Lung (tissue), 12 donors: Measurements from ENCODE around the gene SSC5D. TPM values are rescaled to one million over a fixed set of nuclear protein-coding genes. Genes with fewer than 3 reads are reported as not detected.

Experiments
- ATAC-seq: fragments of 200-7000 bp; cut with Tn5 transposase; one replicate; pipeline ENCODE4 v1.9.1; 2020; ENCODE audit warnings: moderate number of reproducible peaks; ENCODE audit not compliant: insufficient read depth, low FRiP score
- DNase-seq, 3 donors: peaks; one replicate each; pipeline ENCODE4 v3.0.0-alpha.2; 2013 to 2017
- H3K27ac ChIP-seq, 2 donors: one replicate each; pipeline ENCODE4 v1.5.1; 2013; ENCODE audit warnings: mild to moderate bottlenecking in 2 of 2, moderate library complexity in 2 of 2, control low read depth in 1 of 2, inconsistent platforms in 1 of 2, low read depth in 1 of 2, low read length in 1 of 2
- H3K27me3 ChIP-seq, 3 donors: one replicate each; pipeline ENCODE4 v1.5.1; 2013; ENCODE audit warnings: low read length in 2 of 3; ENCODE audit not compliant: control insufficient read depth in 3 of 3, insufficient read depth in 3 of 3
- H3K36me3 ChIP-seq, 4 donors: one replicate each; pipeline ENCODE4 v1.5.1; 2013; ENCODE audit warnings: low read length in 4 of 4, mild to moderate bottlenecking in 1 of 4, moderate library complexity in 1 of 4; ENCODE audit not compliant: control insufficient read depth in 4 of 4, insufficient read depth in 4 of 4
- H3K4me1 ChIP-seq, 5 donors: one replicate each; pipeline ENCODE4 v1.5.1; 2013; ENCODE audit warnings: low read length in 5 of 5, mild to moderate bottlenecking in 2 of 5, moderate library complexity in 1 of 5; ENCODE audit not compliant: control insufficient read depth in 5 of 5, insufficient read depth in 5 of 5
- H3K4me3 ChIP-seq: one replicate; pipeline ENCODE4 v1.5.1; 2013; ENCODE audit warnings: mild to moderate bottlenecking, control low read depth, moderate library complexity
- H3K9ac ChIP-seq, 2 donors: one replicate each; pipeline ENCODE4 v1.5.1; 2013; ENCODE audit warnings: low read length in 2 of 2, control low read depth in 1 of 2; ENCODE audit not compliant: insufficient read depth in 1 of 2
- H3K9me3 ChIP-seq, 4 donors: one replicate each; pipeline ENCODE4 v1.5.1; 2013; ENCODE audit warnings: low read length in 3 of 4, mild to moderate bottlenecking in 1 of 4, moderate library complexity in 1 of 4; ENCODE audit not compliant: control insufficient read depth in 4 of 4, insufficient read depth in 3 of 4
- WGBS, 2 donors: extraction: QIAGEN DNeasy Blood & Tissue Kit; methylation state at CpG; one replicate each; pipeline ENCODE4 v1.1.7; 2013; 5-methylcytosine and 5-hydroxymethylcytosine counted together
- polyA plus RNA-seq, 2 donors: library from polyadenylated mRNA; stranded (reverse); fragments of 200-250 nt; gene quantifications; one replicate each; pipeline ENCODE4 v1.2.1, GENCODE V29; 2013
- total RNA-seq, 2 donors: library from RNA; depleted of rRNA in 1 of 2; stranded (reverse); fragments of >200 nt in 1 of 2; gene quantifications; one replicate each; pipeline ENCODE4 v1.2.1, GENCODE V29; 2014 to 2021
- TF ChIP-seq, protein P1 (sequence below): IDR thresholded peaks from 2 replicates; pipeline ENCODE4 v1.5.1; 2012; ENCODE audit warnings: mild to moderate bottlenecking; ENCODE audit errors: control extremely low read depth, extremely low read depth
- donor health status: control.
- donor health status: control.
- donor health status: Bipolar disorder and iron deficiency.
- donor health status: healthy.
- donor health status: DM: yes; HTN: yes; CAD: no.

SSC5D gene
- total and polyA plus RNA-seq, 4 donors: 0.66 to 8.4 (median 4.4) TPM

DNA sequence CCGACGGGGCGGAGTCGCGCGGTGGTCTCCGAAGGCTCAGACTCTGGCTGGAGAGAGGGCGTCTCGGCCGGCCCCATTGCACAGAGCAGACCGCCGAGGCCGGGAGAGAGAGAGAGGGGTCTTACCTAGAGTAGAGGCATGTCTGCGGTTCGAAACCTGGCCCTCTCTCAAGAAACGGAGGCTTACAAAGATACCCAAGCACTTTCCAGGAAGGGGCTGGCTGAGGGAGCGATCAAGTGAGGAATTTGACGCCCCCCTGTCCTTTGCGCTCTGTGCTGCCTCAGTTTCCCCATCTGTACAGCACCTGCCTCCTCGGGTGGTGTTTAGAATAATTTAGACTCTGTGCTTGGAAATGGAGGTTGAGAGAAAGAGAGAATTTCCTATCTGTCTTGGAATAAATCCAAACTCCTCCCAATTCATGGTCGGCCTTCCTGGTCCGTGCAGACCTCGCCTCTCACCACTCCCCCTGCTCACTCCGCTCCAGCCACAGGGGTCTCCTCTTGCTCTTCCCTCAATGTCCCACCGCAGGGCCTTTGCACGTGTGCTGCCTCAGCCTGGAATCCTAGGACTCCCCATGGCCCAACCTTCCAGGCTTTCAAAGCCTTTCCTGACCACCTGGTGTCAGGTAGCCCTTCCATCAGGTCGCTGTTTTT, 26.1 kb upstream of the SSC5D start:
- peaks cover 0 to 30% (median 2%) of the 10 kb centered on the region in 5 donors for H3K4me1 ChIP-seq
- H3K27ac ChIP-seq: peak overlapping the region; percentile 68 to 86
- no peaks in the 10 kb centered on the region for H3K27me3 ChIP-seq
- peak overlapping the region; percentile 55 for H3K4me3 ChIP-seq
- no peaks in the 10 kb centered on the region for H3K36me3 ChIP-seq
- TF ChIP-seq, protein P1, sequence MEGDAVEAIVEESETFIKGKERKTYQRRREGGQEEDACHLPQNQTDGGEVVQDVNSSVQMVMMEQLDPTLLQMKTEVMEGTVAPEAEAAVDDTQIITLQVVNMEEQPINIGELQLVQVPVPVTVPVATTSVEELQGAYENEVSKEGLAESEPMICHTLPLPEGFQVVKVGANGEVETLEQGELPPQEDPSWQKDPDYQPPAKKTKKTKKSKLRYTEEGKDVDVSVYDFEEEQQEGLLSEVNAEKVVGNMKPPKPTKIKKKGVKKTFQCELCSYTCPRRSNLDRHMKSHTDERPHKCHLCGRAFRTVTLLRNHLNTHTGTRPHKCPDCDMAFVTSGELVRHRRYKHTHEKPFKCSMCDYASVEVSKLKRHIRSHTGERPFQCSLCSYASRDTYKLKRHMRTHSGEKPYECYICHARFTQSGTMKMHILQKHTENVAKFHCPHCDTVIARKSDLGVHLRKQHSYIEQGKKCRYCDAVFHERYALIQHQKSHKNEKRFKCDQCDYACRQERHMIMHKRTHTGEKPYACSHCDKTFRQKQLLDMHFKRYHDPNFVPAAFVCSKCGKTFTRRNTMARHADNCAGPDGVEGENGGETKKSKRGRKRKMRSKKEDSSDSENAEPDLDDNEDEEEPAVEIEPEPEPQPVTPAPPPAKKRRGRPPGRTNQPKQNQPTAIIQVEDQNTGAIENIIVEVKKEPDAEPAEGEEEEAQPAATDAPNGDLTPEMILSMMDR: no peak
- ATAC-seq: no peak
- WGBS, 2 donors: 10 to 13% methylated on average over 27 of the region's 27 CpGs
- peak overlapping the region in 1 of 2 donors; percentile 63 for H3K9ac ChIP-seq
- no peaks in the 10 kb centered on the region for H3K9me3 ChIP-seq
- DNase-seq: peak in 2 of 3 donors; percentile 66 to 68

DNA sequence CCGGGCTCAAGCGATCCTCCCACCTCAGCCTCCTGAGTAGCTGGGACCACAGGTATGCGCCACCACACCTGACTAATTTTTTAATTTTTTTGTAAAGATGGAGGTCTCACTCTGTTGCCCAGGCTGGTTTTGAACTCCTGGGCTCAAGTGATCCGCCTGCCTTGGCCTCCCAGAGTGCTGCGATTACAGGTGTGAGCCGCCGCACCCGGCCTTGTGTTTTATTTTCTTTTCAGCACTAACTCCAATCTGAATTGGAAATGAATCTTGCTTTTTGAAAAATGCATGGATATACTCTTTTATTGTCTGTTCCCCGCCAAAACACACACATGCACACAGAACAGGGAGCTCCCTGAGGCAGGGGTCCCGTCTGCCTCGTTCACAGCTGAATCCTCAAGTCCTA, 25.5 kb upstream of the SSC5D start:
- DNase-seq (no peak), ATAC-seq (no peak)
- no peak overlapping the region for H3K27ac ChIP-seq
- H3K36me3 ChIP-seq: no peaks in the 10 kb centered on the region
- no peaks in the 10 kb centered on the region for H3K27me3 ChIP-seq
- H3K4me3 ChIP-seq: no peak overlapping the region
- peaks cover 0 to 30% (median 2%) of the 10 kb centered on the region in 5 donors for H3K4me1 ChIP-seq
- TF ChIP-seq, protein P1: no peak
- WGBS, 2 donors: 86 to 91% methylated on average over 11 of the region's 11 CpGs
- H3K9ac ChIP-seq: no peak overlapping the region
- H3K9me3 ChIP-seq: no peaks in the 10 kb centered on the region

DNA sequence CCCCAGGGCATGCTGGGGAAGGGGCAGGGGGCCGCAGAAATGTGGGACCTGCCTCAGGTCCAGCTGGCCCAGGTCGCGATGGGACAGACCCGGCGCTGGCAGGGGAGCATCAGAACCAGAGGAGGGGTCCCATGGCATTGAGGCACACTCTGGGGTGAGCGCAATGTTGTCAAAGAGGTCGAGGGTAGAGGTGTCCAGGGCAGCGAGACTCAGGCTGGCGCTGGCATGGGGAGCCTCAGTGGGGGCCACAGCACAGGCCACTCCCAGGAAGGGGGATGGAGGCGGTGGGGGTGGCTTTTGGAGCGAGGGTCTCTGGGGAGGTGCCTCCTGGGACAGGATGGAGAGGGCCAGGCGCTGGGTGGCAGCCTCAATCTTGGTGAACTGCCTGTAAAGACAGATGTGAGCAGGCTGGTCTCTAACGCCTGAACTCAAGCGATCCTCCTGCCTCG, 24.6 kb upstream of the SSC5D start:
- Histone ChIP-seq H3K27ac (no peak overlapping the region), H3K4me1 (peaks cover 0 to 30% (median 2%) of the 10 kb centered on the region in 5 donors), H3K36me3 (no peaks in the 10 kb centered on the region), H3K9me3 (no peaks in the 10 kb centered on the region), H3K4me3 (no peak overlapping the region), H3K9ac (no peak overlapping the region), H3K27me3 (no peaks in the 10 kb centered on the region)
- ATAC-seq: no peak
- TF ChIP-seq, protein P1: no peak
- no peak for DNase-seq
- WGBS, 2 donors: 72 to 73% methylated on average over 15 of the region's 15 CpGs
